ENCODE results near the gene RAB6B.

- TF ChIP-seq CTCF (IDR thresholded peaks at IDR 0.05 in 8 of 11, conservative IDR thresholded peaks at IDR 0.05 in 3 of 11): no peak
- no peak for TF ChIP-seq POLR2A (IDR thresholded peaks at IDR 0.05)
These were observed 45.6 kb downstream of the RAB6B start for GRCh38 chr3:133850034-133850433.
